HG03575 (cell line): ENCODE results near the gene GLRX5.
"Not testable (repeated sequence)": the region's sequence is repeated elsewhere in the genome, so short reads cannot be mapped to it uniquely, and the experiment has no call there.

Experiments
- ATAC-seq: cut with Tn5 transposase; IDR thresholded peaks from one replicate; pipeline ENCODE4 v1.9.1; 2021; ENCODE audit not compliant: unreplicated experiment, insufficient number of reproducible peaks, low FRiP score; ENCODE audit errors: extremely low read depth

GLRX5 gene

DNA sequence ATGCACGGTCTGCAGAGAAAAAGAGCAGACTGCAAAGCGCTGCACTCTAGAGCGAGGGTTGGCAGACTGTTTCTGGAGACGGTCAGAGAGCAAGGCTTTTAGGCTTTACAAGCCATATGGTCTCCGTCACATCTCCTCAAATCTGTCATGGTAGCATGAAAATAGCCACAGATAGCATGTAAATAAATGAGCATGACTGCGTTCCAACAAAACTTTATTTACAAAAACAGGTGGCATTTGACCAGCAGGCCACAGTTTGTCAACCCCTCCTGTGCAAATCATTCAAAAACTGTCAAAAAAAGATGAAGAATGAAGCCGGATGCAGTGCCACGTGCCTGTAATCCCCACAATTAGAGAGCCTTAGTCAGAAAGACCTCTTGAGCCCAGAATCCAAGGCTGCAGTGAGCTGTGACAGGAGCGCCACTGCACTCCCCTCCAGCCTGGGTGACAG lies 37.3 kb upstream of the GLRX5 start:
- no peak for ATAC-seq

DNA sequence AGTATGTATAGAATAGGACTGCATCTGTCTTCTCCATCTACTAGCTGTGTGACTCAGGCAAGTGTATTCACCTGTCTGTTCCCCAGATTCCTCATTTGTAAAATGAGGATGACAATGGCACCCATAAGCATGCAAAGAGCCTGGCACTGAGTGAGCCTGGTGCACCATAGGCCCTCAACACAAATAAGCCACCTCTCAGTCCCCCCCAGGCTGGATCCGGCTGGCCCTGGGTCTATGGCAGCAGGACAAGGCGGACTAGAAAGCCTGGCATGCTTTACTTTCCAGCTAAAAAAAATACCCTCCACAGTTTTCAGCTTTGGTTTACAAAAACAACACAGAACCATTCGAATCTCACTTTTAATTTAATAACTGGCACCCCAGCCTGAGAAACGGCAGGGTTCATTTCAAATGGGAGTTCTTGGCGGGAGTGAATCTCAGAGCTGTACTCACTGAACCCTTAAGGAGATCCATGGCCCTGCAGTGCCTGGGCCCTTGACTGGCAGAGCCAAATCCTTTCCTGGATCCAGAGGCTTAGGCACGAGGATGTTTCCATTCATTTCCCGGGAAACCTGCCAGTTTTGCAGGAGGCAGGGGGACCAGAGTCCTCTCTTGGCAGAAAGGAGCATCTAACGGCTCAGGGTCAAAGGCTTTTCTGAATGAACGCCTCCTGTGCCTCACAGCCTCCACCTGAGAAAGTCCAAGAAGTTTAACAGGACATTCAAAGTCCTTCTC lies 36.1 kb upstream of the GLRX5 start:
- no peak for ATAC-seq

DNA sequence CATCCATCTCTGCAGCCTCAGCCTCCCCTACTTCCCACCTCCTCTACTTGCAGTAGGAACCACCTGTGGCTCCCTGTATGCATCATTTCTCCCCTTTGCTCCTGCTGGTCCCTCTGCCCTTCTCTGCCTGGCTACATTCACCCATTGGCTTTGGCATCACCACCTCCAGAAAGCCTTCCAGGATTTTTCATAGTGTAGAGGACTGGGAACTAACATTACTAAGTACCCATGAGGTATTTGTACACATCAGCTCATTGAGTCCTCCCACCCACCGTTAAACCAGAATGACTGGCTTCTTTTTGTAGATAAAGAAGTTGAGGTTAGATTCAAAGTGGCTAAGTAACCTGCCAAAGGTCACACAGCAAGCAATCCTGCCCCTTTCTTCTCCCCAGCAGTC lies 35.5 kb upstream of the GLRX5 start:
- ATAC-seq, result no peak

DNA sequence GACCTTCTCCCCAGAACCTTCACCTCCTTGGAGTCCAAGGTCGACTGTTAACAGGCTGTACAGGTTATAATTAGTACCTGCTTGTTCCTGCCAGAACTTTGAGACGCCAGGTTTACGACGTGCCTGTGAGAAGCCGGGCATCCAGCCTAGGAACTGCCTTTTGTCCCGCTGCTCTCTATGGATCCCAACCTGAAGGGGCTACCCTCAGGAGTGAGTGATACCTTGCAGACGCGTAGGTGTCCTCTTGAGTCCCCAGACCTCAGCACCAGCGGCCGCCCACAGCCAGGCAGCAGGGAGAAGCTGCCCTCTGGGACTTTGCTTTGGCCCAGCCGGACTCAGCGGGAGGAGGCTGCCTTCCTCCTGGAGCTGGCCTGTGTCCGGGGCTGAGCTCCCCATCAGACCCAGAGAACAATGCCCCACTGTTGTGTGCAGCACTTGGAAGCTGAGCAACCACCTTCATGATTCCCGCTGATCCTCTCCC lies 34.6 kb upstream of the GLRX5 start:
- ATAC-seq, result no peak

DNA sequence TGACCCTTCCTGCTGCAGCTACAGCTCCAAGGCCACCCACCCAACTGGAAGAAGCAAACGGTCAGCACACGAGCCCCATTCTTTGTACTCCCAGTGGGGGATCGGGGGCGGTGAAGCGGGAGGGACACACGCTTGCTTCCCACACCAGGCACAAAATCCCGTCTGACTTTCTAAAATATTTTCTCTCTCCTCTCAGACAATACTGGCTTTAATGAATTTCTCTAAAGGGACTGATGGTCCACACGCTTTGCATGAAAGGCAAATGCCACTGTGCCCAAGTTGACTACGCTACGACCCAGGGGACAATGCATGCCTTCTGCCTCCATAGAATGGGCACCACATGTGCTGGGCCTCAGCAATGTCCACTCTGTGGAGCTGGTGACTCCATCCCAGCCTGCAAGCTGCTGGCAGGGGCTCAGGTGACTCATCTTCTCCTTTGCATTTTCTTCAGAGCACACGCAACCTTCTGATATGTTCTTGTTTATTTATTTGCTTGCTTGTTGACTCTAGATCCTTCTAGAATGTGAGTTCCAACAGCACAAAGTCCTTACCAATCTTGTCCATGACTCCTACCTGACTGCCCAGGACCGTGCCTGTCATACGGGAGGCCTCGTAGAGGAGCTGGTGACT lies 34.0 kb upstream of the GLRX5 start:
- ATAC-seq, result no peak

DNA sequence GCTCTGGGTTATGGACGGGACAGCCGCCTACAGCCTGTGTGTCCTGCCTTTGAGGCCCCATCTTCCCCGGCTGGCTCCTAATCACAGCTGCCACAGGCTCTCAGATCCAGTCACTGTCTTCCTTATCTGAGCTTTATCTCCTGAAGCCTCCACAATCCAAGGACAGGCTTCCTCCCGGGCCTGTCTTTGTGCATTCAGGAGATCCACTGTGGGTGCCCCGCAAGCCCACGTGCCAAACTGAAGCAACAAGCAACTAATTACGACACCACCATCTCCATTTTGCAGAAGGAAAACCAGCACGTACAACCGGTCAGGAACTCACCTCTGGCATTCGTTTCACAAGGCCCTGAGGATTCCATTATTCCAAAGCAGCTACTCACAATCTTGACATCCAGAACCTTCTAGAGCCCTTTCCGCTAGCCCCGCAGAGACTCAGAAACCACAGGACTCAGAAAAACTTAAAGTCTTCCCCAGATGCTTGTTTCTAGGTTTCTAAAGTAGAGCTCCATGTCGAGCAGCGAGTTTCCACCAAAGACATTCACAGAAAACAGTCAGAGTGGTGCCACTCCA lies 32.4 kb upstream of the GLRX5 start:
- ATAC-seq, result no peak

DNA sequence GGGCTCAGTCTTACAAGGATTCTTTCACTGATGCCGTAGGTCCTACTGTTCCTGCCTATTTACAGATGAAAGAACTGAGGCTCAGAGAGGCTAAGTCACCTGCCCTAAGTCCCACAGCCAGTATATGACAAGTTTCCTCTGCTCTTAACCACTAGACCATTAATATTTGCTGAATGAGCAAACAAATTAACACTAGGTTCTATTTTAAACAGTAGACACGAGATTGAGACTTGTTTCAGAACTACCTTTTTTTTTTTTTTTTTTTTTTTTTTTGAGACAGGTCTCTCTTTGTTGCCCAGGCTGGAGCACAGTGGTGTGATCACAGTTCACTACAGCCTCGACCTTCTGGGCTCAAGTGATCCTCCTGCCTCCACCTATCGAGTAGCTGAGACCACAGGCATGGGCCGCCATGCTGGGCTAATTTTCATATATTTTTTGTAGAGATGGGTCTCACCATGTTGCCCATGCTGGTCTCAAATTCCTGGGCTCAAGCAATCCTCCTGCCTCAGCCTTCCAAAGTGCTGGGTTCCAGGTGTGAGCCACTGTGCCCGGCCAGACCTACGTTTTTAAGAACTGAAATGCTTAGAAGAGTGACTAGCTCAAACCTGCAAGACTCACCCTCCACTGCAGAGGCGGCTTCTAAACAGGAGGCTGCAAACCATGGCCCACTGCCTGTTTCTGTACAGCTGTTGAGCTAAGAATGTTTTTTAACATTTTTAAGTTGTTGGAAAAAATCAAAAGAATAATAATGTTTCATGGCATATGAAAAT lies 31.3 kb upstream of the GLRX5 start:
- peak; percentile 55 for ATAC-seq

DNA sequence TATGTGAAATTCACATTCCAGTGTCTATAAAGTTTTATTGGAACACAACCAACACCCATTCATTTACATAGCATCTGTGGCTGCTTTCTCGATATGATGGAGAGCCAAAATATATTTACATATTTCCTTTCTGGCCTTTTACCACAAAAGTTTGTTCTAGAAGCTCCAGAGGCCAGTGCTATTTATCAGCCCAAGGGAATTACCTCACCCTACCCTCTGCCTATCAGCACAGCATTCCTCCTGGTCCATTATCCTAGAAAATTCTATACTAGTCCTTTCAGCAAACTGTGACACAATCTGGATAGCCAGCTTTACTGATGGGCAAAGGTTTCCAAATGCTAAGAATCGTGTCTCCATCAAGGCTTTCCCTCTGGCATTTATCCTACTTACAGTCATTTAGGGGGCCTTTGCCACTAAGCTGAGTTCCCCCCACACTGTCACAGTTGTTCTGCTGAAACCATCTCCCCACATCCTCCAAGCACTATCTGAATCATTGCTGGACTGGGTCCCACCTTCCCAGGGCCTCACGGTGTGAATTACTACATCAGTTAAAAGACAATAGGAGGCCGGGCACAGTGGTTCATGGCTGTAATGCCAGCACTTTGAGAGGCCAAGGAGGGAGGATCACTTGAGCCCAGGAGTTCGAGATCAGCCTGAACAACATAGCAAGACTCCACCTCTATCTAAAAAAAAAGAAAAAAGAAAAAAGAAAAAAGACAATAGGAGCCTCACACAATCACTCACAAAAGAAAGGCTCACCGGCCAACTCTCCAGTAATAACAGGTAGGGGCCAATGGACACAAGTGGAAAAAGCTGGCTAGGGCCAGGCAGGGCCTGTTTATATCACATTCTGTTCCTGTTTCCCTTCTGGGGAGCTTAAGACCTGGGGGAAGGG lies 30.5 kb upstream of the GLRX5 start:
- no peak for ATAC-seq

DNA sequence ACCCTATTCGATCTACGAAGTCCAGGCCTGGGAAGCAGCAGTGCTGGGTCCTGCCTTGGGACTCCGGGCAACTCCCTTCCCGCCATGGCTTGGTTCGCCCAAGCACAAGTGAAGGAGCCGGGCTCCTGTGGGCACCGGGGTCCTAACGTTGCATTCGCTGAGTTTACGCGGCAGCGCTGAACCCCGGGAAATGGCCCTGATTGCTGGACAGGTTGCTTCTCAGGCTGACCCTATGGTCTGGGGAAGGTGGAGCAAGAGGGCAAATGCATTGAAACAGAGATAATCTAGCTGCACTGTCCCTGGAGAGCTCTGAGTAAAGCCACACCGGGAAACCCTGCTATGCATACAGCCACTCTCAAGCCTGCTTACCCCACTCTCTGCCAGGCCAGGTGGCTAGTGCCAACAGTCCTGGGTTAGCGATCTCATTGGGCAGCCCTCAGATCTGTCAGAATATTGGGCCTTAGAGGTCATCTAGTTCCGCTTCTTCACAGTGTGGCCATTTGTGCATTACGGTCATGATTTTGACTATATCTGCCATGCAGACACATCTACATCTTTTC lies 29.7 kb upstream of the GLRX5 start:
- no peak for ATAC-seq

DNA sequence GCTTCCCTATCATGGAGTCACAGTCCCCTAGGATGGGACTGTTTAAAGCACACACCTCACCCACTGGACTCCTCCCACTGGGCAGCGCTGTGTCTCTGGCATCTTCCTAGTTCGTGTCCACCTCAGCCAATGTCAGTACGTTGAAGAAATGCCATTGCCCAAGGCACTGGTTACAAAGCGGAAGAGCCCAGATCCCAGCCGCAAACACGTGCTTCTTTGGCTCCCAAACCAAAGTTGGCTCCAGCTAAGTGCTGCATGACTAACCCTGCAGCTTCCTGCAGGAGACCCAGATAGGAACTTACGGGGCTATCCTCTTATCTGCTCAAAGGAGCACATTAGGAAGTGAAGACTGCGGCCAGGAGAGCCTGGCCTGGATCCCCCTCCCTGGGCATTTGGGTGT lies 27.7 kb upstream of the GLRX5 start:
- no peak for ATAC-seq

DNA sequence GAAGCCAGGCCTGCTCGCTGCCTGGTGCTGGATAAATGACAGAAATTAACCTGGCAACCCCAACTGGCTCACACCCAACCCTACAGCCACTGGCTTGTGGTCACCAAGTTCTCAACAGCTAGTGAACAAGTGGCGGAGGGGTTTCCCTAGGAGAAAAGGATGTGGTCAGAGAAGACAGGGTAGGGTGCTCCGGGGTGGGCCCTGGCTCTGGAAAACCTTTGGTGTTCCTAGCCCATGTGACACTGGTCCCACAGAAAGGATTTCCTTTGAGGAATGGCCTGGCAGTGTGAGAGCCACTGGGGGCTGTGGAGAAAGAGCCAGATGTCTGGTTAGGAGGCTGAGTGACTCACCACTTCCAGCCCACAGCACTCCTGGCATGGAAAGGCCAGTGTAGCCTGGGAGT lies 27.1 kb upstream of the GLRX5 start:
- ATAC-seq, result no peak

DNA sequence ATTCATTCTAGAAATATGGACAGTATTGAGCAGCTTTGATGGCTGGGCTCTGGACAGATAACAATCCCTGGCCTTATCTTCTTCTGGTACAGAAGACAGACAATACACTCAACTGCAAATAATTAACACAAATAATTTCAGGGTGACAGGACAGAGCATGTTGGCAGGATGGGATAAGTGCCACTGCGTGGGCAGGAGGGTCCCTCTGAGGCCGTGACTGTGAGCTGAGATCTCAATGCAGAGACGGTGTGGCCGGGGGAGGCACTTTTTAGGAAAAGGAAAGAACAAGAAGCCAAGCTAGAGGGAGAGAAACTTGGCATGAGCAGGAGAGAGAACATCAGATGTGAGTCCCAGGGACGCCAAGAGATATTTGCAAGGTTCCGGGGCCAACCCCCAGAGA lies 26.5 kb upstream of the GLRX5 start:
- ATAC-seq, result no peak

DNA sequence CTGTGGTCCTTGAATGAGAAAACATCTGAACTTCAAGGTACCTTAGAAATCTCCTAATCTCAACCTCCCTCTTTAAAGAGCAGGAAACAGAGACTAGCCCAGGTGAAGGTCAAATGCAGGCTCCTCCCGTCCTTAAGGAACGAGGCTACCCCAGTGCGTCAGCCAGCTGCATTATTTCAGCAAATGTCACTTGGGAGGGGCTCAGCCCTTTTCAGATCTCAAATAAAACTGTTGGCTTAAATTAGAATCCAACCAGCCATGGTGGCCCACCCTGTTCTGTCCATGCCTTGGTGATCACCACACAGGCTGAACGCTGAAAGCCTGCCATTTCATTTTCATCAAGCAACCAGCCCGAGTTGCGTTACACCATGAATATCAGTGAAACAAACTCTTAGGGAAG lies 25.4 kb upstream of the GLRX5 start:
- no peak for ATAC-seq

DNA sequence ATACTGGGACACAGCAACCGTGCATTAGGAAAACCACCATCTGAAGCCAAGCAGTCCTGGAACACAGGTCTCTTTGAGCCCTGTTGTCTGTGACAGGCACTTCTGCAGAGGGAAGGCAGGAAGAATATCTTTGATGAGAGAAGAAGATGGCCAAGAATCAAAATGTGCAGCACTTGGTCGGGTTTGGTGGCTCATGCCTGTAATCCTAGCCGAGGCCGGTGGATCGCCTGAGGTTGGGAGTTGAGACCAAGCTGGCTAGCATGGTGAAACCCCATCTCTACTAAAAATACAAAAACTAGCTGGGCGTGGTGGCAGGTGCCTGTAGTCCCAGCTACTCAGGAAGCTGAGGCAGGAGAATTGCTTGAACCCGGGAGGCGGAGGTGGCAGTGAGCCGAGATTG lies 24.5 kb upstream of the GLRX5 start:
- ATAC-seq, result not testable (repeated sequence)

DNA sequence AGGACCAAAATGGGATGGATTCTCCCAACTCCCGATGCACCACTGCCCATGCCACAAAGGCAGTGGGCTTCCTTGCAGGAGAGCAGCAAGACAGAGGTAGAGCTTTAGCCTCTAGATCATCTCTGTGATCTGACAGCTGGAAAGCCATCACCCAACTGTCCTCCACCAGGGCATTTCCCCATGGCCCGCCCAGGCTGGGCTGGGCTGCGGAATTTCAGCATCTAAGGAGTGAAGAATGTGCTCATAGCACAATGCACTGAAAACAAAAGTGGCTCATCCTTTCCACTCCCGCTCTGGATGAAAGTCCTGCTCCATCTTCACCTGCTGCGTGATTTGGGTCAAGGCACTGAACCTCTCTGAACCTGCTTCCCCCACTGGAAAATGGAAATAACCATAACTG lies 24.0 kb upstream of the GLRX5 start:
- ATAC-seq, result no peak

DNA sequence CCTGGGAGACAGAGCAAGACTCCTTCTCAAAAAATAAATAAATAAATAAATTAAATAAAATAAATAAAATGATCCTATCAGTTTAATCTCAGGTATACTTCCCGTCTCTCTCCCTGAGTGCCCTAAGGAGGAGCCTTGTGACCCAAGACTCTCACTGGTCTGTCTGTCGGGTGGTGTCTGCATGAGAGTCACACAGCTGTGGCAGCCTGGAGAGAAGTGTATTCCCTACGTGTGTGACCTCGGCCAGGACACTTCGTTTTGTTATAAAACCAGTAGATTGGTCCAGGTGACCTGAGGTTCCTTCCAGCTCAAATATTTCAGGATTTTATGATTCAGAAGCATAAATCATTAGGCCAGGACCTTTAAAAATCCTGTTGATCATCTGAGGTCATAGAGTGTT lies 23.2 kb upstream of the GLRX5 start:
- ATAC-seq, result no peak

DNA sequence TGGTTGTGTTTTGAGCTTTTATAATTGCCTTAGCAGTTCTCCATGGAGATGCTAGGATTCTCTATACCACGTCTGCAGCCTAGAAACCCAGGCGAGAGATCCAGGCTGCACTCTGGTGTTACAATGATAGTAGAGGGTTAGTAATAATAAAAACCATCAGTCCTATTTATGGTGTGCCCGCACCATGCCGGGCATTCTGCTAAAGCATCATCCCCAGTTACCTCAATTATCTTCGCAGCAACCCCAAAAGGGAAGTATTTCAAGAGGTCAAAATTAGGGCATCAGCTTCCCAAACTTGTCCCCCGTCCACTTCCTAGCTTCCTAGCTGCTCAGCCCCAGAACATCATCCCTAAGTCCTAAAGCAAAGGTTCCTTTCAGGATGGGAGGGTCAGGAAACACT lies 21.6 kb upstream of the GLRX5 start:
- no peak for ATAC-seq
